ENCODE measurements around the gene GALNT17. TPM values are rescaled to one million over a fixed set of nuclear protein-coding genes. Genes with fewer than 3 reads are reported as not detected.
"Not testable (repeated sequence)": the region's sequence is repeated elsewhere in the genome, so short reads cannot be mapped to it uniquely, and the experiment has no call there.

GALNT17 gene
- total RNA-seq, 4 donors from 2014 or later: 4.4 to 33.8 (median 11.3) TPM

GRCh38 chr7:71574153-71574860 is 442.4 kb downstream of the GALNT17 start:
- Histone ChIP-seq H3K4me3 (no peak overlapping the region), H3K9me3 (no peaks in the 10 kb centered on the region), H3K4me1 (no peaks in the 10 kb centered on the region), H3K27ac (no peak overlapping the region), H3K36me3 (no peaks in the 10 kb centered on the region), H3K27me3 (no peaks in the 10 kb centered on the region)
- no peak for TF ChIP-seq CTCF (IDR thresholded peaks at IDR 0.05)
- TF ChIP-seq POLR2A (IDR thresholded peaks at IDR 0.05): no peak
- no peak for DNase-seq
- intact Hi-C loops (cut with DNase I; ENCODE audit: low total_unique reads): no loop called here

- DNase-seq: no peak
- H3K4me3 ChIP-seq: no peak overlapping the region
- no peaks in the 10 kb centered on the region for H3K4me1 ChIP-seq
- H3K27me3 ChIP-seq: no peaks in the 10 kb centered on the region
- H3K27ac ChIP-seq: no peak overlapping the region
- no peaks in the 10 kb centered on the region for H3K9me3 ChIP-seq
- TF ChIP-seq CTCF (IDR thresholded peaks at IDR 0.05) (no peak), POLR2A (IDR thresholded peaks at IDR 0.05) (no peak)
- no peaks in the 10 kb centered on the region for H3K36me3 ChIP-seq
- intact Hi-C loops (cut with DNase I; ENCODE audit: low total_unique reads): no loop called here
Measured at GRCh38 chr7:71580027-71580426, 448.1 kb downstream of the GALNT17 start.

- Histone ChIP-seq H3K36me3 (no peaks in the 10 kb centered on the region), H3K4me3 (no peak overlapping the region), H3K27ac (no peak overlapping the region), H3K27me3 (no peaks in the 10 kb centered on the region), H3K9me3 (no peaks in the 10 kb centered on the region), H3K4me1 (no peaks in the 10 kb centered on the region)
- TF ChIP-seq POLR2A (IDR thresholded peaks at IDR 0.05): no peak
- TF ChIP-seq CTCF (IDR thresholded peaks at IDR 0.05): no peak
- no peak for DNase-seq
- intact Hi-C loops (cut with DNase I; ENCODE audit: low total_unique reads): no loop called here
Measured at GRCh38 chr7:71584256-71584655, 452.3 kb downstream of the GALNT17 start.

- Histone ChIP-seq H3K36me3 (no peaks in the 10 kb centered on the region), H3K9me3 (no peaks in the 10 kb centered on the region), H3K27ac (no peak overlapping the region), H3K4me1 (no peaks in the 10 kb centered on the region), H3K27me3 (no peaks in the 10 kb centered on the region), H3K4me3 (no peak overlapping the region)
- no peak for DNase-seq
- intact Hi-C loops (cut with DNase I; ENCODE audit: low total_unique reads): no loop called here
- no peak for TF ChIP-seq CTCF (IDR thresholded peaks at IDR 0.05)
- TF ChIP-seq POLR2A (IDR thresholded peaks at IDR 0.05): no peak
Measured at GRCh38 chr7:71591876-71592275, 459.9 kb downstream of the GALNT17 start.

- H3K36me3 ChIP-seq; H3K9me3 ChIP-seq; H3K4me3 ChIP-seq; H3K27me3 ChIP-seq; H3K27ac ChIP-seq; intact Hi-C loops (cut with DNase I; ENCODE audit: low total_unique reads); DNase-seq; H3K4me1 ChIP-seq: not testable (repeated sequence)
Measured at GRCh38 chr7:71592388-71592787, 460.4 kb downstream of the GALNT17 start.

- H3K36me3 ChIP-seq: no peaks in the 10 kb centered on the region
- H3K27me3 ChIP-seq: no peaks in the 10 kb centered on the region
- no peaks in the 10 kb centered on the region for H3K9me3 ChIP-seq
- H3K4me1 ChIP-seq: no peaks in the 10 kb centered on the region
- TF ChIP-seq POLR2A (IDR thresholded peaks at IDR 0.05) (no peak), CTCF (IDR thresholded peaks at IDR 0.05) (no peak)
- intact Hi-C loops (cut with DNase I; ENCODE audit: low total_unique reads): no loop called here
- no peak overlapping the region for H3K4me3 ChIP-seq
- DNase-seq: no peak
- no peak overlapping the region for H3K27ac ChIP-seq
Measured at GRCh38 chr7:71594736-71595135, 462.8 kb downstream of the GALNT17 start.

All from uterus (tissue), 4 donors.